ENCODE data around the gene KIAA1671. TPM values are rescaled to one million over a fixed set of nuclear protein-coding genes. Genes with fewer than 3 reads are reported as not detected.

KIAA1671 gene
- polyA plus RNA-seq, 3 donors: not detected

DNA sequence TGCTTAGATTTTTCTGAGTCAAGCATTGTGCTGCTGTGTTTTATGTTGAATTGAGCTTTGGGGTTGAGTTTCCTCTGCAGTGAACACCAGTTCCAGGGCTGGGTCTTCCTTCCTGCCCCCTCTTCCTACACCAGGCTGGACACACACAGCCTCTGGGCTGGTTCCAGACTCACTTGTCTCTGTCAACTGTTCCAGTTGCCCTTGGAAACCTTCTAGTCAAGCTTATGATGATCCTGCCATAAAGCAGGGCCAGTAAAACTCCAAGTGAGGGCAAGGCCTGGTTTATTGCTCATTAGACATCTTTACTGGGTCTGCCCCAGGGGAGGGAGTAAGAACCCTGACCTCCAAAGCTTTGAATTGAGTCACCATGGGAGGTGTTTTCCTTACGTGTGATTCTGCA, 61.1 kb downstream of the KIAA1671 start:
- no peaks in the 10 kb centered on the region for H3K36me3 Mint-ChIP-seq
- H3K27ac ChIP-seq (ENCODE audit: low read depth in 1 of 2, low read length in 2 of 2): no peak overlapping the region
- H3K36me3 ChIP-seq (replicated peaks in 1 of 2; ENCODE audit: control insufficient read depth in 1 of 2, insufficient read depth in 2 of 2, low read length in 2 of 2): no peaks in the 10 kb centered on the region
- no CpG with 5 or more reads among the region's 1 CpG for WGBS (ENCODE audit: insufficient coverage)
- TF ChIP-seq, protein P1, sequence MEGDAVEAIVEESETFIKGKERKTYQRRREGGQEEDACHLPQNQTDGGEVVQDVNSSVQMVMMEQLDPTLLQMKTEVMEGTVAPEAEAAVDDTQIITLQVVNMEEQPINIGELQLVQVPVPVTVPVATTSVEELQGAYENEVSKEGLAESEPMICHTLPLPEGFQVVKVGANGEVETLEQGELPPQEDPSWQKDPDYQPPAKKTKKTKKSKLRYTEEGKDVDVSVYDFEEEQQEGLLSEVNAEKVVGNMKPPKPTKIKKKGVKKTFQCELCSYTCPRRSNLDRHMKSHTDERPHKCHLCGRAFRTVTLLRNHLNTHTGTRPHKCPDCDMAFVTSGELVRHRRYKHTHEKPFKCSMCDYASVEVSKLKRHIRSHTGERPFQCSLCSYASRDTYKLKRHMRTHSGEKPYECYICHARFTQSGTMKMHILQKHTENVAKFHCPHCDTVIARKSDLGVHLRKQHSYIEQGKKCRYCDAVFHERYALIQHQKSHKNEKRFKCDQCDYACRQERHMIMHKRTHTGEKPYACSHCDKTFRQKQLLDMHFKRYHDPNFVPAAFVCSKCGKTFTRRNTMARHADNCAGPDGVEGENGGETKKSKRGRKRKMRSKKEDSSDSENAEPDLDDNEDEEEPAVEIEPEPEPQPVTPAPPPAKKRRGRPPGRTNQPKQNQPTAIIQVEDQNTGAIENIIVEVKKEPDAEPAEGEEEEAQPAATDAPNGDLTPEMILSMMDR (IDR thresholded peaks at IDR 0.05): no peak
- no peak overlapping the region for H3K27ac Mint-ChIP-seq
- no peak for DNase-seq
- H3K27me3 ChIP-seq (ENCODE audit: control insufficient read depth in 2 of 2, insufficient read depth in 2 of 2, low read length in 2 of 2): no peaks in the 10 kb centered on the region
- no peaks in the 10 kb centered on the region for H4K20me1 ChIP-seq (ENCODE audit: insufficient read depth, low read length)
- H3K4me1 Mint-ChIP-seq: no peaks in the 10 kb centered on the region
- no peak overlapping the region for H3K4me2 ChIP-seq (replicated peaks; ENCODE audit: extremely low read depth, low read length, poor library complexity, severe bottlenecking)
- no peaks in the 10 kb centered on the region for H3K4me1 ChIP-seq (ENCODE audit: control insufficient read depth in 1 of 2, insufficient read depth in 2 of 2, low read length in 2 of 2)
- no peak overlapping the region for H2AFZ ChIP-seq (ENCODE audit: insufficient read depth, low read depth, low read length, poor library complexity, severe bottlenecking)
- no peak overlapping the region for H3K4me3 ChIP-seq (replicated peaks in 1 of 3; ENCODE audit: low read depth in 2 of 3, low read length in 3 of 3)
- intact Hi-C loops (cut with micrococcal nuclease): no loop called here
- H3K9ac ChIP-seq (ENCODE audit: insufficient read depth, low read length, poor library complexity, severe bottlenecking): no peak overlapping the region
- H3K27me3 Mint-ChIP-seq (ENCODE audit: low read depth in 3 of 3): peaks cover 0 to 9% (median 9%) of the 10 kb centered on the region in 3 donors
- peaks cover 0 to 3% (median 0%) of the 10 kb centered on the region in 7 donors for H3K9me3 Mint-ChIP-seq
- no peaks in the 10 kb centered on the region for H3K79me2 ChIP-seq (ENCODE audit: insufficient read depth, low read length)
- H3K4me3 Mint-ChIP-seq: no peak overlapping the region
- no peaks in the 10 kb centered on the region for H3K9me3 ChIP-seq (replicated peaks in 1 of 2; ENCODE audit: control insufficient read depth in 1 of 2, insufficient read depth in 1 of 2, low read length in 2 of 2)

DNA sequence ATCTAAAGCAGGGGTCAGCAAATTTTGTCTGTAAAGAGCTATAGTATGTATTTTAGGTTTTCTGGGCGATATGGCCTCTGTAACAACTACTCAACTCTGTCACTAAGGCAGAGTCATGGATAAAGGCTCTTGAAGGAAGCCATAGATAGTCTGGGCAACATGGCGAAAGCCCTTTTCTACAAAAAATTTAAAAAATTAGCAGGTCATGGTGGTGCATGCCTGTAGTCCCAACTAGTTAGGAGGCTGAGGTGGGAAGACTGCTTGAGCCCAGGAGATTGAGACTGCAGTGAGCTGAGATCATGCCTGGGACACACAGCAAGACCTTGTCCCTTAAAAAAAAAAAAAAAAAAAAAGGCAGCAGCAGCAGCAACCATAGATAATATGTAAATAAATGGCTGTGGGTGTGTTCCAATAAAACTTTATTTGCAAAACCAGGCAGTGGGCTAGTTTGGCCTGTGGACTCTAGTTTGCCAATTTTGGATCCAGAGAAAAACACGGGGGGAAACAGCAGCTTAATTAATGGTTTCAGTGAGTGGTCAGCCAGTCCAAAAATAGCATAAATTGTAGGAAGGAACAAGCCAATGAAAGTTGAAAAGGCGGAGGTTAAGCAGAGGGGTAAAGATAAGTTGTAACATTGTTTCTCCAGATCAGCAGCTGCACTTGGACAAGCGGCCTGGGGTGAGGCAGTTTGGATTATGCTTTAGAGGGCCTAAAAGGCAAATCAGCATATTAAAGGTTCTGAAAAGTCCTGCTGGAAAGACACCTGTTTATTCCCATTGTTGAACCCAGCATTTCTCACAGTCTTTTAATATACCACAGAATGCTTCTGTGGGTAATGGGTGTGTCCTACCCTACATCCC, 62.6 kb downstream of the KIAA1671 start:
- H3K9me3 Mint-ChIP-seq: peaks cover 0 to 3% (median 0%) of the 10 kb centered on the region in 7 donors
- Histone ChIP-seq H3K4me1 (ENCODE audit: control insufficient read depth in 1 of 2, insufficient read depth in 2 of 2, low read length in 2 of 2) (no peaks in the 10 kb centered on the region), H3K9ac (ENCODE audit: insufficient read depth, low read length, poor library complexity, severe bottlenecking) (no peak overlapping the region), H4K20me1 (ENCODE audit: insufficient read depth, low read length) (no peaks in the 10 kb centered on the region), H3K4me3 (replicated peaks in 1 of 3; ENCODE audit: low read depth in 2 of 3, low read length in 3 of 3) (no peak overlapping the region), H3K27me3 (ENCODE audit: control insufficient read depth in 2 of 2, insufficient read depth in 2 of 2, low read length in 2 of 2) (no peaks in the 10 kb centered on the region), H2AFZ (ENCODE audit: insufficient read depth, low read depth, low read length, poor library complexity, severe bottlenecking) (no peak overlapping the region), H3K9me3 (replicated peaks in 1 of 2; ENCODE audit: control insufficient read depth in 1 of 2, insufficient read depth in 1 of 2, low read length in 2 of 2) (no peaks in the 10 kb centered on the region), H3K36me3 (replicated peaks in 1 of 2; ENCODE audit: control insufficient read depth in 1 of 2, insufficient read depth in 2 of 2, low read length in 2 of 2) (no peaks in the 10 kb centered on the region), H3K27ac (ENCODE audit: low read depth in 1 of 2, low read length in 2 of 2) (no peak overlapping the region), H3K79me2 (ENCODE audit: insufficient read depth, low read length) (no peaks in the 10 kb centered on the region), H3K4me2 (replicated peaks; ENCODE audit: extremely low read depth, low read length, poor library complexity, severe bottlenecking) (no peak overlapping the region)
- peaks cover 0 to 9% (median 1%) of the 10 kb centered on the region in 3 donors for H3K27me3 Mint-ChIP-seq (ENCODE audit: low read depth in 3 of 3)
- no peaks in the 10 kb centered on the region for H3K36me3 Mint-ChIP-seq
- no peaks in the 10 kb centered on the region for H3K4me1 Mint-ChIP-seq
- TF ChIP-seq, protein P1 (IDR thresholded peaks at IDR 0.05): no peak
- no peak overlapping the region for H3K4me3 Mint-ChIP-seq
- DNase-seq: no peak
- no peak overlapping the region for H3K27ac Mint-ChIP-seq
- intact Hi-C loops (cut with micrococcal nuclease): no loop called here
- WGBS (ENCODE audit: insufficient coverage): 93% methylated on average over 2 of the region's 5 CpGs

All from CD14-positive monocyte (primary cell).